HL-60 (cell line): ENCODE measurements around the gene CHN1.

Experiments used
- DNase-seq, 2 experiments: peaks; one replicate each; pipeline ENCODE4 v3.0.0-alpha.2; 2010 to 2020; ENCODE audit warnings: low read depth in 1 of 2, low spot score in 1 of 2
- H3K27ac ChIP-seq: fragments of 250-450 bp; sonication (Bioruptor Pico); replicated peaks from 2 replicates; pipeline ENCODE4 v1.5.1; 2020; ENCODE audit warnings: mild to moderate bottlenecking, moderate library complexity
- H3K27me3 ChIP-seq: fragments of 250-450 bp; sonication (Bioruptor Pico); 2 replicates; pipeline ENCODE4 v1.5.1; 2021; ENCODE audit warnings: mild to moderate bottlenecking, moderate library complexity; ENCODE audit not compliant: insufficient read depth, poor library complexity, severe bottlenecking
- H3K4me3 ChIP-seq: replicated peaks from 2 replicates; pipeline ENCODE4 v1.5.1; 2011; ENCODE audit warnings: mild to moderate bottlenecking, control low read depth, low read length; ENCODE audit not compliant: insufficient read depth
- CTCF ChIP-seq: IDR thresholded peaks from one replicate; pipeline ENCODE4 v1.5.1; 2011; ENCODE audit warnings: low read length, control low read depth, inconsistent platforms; ENCODE audit not compliant: insufficient read depth
- GABPA ChIP-seq: IDR thresholded peaks from 2 replicates; pipeline ENCODE4 v1.6.1; 2012; ENCODE audit warnings: low read depth
- POLR2AphosphoS5 ChIP-seq: IDR thresholded peaks from 2 replicates; pipeline ENCODE4 v1.6.1; 2012; ENCODE audit warnings: low read depth
- REST ChIP-seq: IDR thresholded peaks from 2 replicates; pipeline ENCODE4 v1.6.1; 2012; ENCODE audit warnings: low read depth; ENCODE audit not compliant: insufficient replicate concordance
- SPI1 ChIP-seq: IDR thresholded peaks from 2 replicates; pipeline ENCODE4 v1.6.1; 2012; ENCODE audit warnings: low read depth, mild to moderate bottlenecking, borderline replicate concordance

CHN1 gene

GRCh38 chr2:174768557-174768956, 236.6 kb downstream of the CHN1 start:
- TF ChIP-seq REST (no peak), POLR2AphosphoS5 (no peak), CTCF (no peak), GABPA (no peak), SPI1 (no peak)
- DNase-seq: no peak
- Histone ChIP-seq H3K27me3 (peaks cover 4% of the 10 kb centered on the region), H3K27ac (no peak overlapping the region), H3K4me3 (no peak overlapping the region)

- no peak for TF ChIP-seq SPI1
- no peak for TF ChIP-seq GABPA
- no peak for TF ChIP-seq CTCF
- TF ChIP-seq REST: no peak
- TF ChIP-seq POLR2AphosphoS5: no peak
- no peak for DNase-seq
- H3K4me3 ChIP-seq: no peak overlapping the region
- peaks cover 11% of the 10 kb centered on the region for H3K27me3 ChIP-seq
- no peak overlapping the region for H3K27ac ChIP-seq
Observed at GRCh38 chr2:174766271-174766670, 238.9 kb downstream of the CHN1 start.

- no peak for DNase-seq
- Histone ChIP-seq H3K27me3 (peaks cover 11% of the 10 kb centered on the region), H3K27ac (no peak overlapping the region), H3K4me3 (no peak overlapping the region)
- no peak for TF ChIP-seq CTCF
- TF ChIP-seq SPI1: no peak
- TF ChIP-seq REST: no peak
- TF ChIP-seq POLR2AphosphoS5: no peak
- TF ChIP-seq GABPA: no peak
Observed at GRCh38 chr2:174765576-174765975, 239.6 kb downstream of the CHN1 start.
